ENCODE measurements around the gene EAPP.
"Not testable (repeated sequence)": the region's sequence is repeated elsewhere in the genome, so short reads cannot be mapped to it uniquely, and the experiment has no call there.

The EAPP gene, protein sequence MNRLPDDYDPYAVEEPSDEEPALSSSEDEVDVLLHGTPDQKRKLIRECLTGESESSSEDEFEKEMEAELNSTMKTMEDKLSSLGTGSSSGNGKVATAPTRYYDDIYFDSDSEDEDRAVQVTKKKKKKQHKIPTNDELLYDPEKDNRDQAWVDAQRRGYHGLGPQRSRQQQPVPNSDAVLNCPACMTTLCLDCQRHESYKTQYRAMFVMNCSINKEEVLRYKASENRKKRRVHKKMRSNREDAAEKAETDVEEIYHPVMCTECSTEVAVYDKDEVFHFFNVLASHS

DNA sequence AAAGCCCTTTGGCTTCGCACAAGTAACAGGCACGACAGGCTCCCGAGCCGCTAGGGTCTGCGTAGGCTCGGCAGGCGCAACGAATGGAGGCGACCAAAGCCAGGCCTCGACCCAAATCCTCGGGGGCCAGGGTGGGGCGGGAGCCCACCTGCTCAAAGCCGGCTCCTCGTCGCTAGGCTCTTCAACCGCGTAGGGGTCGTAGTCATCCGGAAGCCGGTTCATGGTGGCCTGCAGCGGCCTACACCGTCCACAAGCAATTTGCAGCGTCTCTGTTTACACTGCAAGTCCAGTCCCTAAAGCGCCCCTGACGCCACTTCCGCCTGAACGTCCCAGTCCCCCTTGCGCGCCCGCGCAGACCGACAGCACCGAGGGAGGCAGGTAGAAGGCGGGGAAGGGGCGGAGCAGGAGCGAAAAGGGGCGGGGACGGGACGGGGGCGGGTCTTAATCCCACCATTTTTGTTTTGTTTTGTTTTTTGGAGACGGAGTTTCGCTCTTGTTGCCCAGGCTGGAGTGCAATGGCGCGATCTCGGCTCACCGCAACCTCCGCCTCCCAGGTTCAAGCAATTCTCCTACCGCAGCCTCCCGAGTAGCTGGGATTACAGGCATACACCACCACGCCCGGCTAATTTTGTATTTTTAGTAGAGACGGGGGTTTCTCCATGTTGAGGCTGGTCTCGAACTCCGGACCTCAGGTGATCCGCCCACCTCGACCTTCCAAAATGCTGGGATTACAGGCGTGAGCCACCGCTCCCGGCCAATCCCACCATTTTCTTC lies at the start of gene EAPP:
TSS of gene EAPP (minus strand) at position 295 of the 774 bp plus-strand sequence. CDS start at position 222, 73 bp downstream.
- FAIRE-seq (peak; percentile 46), DNase-seq (ENCODE audit: insufficient read length, low spot score) (peak; percentile 97)

DNA sequence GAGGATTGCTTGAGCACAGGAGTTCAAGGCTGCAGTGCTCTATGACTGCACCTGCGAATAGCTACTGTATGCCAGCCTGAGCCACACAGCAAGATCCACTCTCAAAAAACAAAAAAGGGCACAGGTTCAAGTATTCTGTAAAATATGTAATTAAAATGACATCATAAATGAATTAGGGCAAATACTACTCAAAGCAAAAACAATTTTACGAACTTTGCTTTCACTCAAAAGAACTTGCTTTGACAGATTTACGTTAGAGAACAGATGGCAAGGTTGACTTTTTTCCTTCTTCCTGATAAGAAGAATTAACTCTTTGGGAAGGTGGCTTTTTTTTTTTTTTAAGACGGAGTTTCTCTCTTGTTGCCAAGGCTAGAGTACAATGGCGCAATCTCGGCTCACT lies 44.0 kb upstream of the EAPP start:
- DNase-seq (ENCODE audit: insufficient read length, low spot score) (no peak), FAIRE-seq (no peak)

DNA sequence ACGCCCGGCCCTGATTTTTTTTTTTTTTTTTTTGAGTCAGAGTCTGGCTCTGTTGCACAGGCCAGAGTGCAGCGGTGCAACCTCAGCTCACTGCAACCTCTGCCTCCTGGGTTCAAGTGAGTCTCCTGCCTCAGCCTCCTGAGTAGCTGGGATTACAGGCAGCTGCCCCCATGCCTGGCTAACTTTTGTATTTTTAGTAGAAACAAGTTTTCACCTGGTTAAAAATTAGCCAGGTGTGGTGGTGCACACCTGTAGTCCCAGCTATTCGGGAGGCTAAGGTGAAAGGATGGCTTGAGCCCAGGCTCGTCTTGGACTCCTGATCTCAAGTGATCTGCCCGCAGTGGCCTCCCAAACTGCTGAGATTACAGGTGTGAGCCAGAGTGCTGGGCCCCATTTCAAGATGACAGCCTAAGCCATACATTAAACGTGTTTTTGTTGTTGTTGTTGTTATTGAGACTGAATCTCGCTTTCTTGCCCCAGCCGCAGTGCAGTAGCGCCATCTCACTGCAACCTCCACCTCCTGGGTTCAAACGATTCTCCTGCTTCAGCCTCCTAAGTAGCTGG lies 42.7 kb upstream of the EAPP start:
- FAIRE-seq (no peak), DNase-seq (ENCODE audit: insufficient read length, low spot score) (no peak)

DNA sequence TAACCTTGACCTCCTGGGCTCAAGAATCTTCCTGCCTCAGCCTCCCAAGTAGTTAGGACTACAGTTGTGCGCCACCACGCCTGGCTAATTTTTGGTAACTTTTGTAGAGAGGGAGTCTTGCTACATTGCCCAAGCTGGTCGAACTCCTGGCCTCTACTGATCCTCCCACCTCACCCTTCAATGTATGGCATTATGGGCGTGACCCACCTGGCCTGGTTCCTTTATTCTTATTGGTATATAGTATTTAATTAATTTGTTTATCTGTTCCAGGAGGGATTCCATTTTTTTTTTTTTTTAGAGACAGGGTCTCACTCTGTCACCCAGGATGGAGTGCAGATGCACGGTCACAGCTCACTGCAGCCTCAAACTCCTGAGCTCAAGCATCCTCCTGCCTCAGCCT lies 40.9 kb upstream of the EAPP start:
- no peak for DNase-seq (ENCODE audit: insufficient read length, low spot score)
- FAIRE-seq = no peak

DNA sequence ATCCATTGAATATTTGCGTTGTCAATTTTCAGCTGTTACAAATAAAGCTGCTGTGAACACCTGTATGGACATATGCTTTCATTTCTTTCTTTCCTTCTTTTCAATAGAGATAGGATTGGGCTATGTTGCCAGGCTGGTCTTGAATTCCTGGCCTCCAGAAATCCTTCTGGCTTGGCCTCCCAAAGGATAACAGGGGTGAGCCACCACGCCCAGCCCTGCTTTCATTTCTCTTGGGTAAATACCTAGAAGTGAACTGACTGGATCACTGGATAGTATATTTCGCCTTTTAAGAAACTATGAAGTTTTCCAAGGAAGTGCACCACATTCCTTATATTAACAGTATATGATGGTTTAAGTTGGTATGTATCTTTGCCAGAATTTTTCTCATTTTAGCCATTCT lies 32.3 kb upstream of the EAPP start:
- no peak for FAIRE-seq
- no peak for DNase-seq (ENCODE audit: insufficient read length, low spot score)

DNA sequence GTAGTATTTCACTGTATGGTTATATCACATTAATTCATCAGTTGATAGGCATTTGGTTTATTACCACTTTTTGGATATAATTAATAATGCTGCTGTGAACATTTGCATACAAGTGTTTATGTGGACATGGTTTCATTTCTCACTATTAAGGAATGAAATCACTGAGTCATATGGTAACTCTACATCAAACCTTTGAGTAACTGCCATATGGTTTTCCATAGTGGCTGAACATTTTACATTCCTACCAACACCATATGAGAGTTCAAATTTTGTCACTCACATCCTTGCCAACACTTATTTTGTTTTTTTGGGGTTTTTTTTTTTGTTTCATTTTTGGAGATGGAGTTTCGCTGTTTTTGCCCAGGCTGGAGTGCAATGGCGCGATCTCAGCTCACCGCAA lies 30.2 kb upstream of the EAPP start:
- DNase-seq (ENCODE audit: insufficient read length, low spot score) (no peak), FAIRE-seq (no peak)

DNA sequence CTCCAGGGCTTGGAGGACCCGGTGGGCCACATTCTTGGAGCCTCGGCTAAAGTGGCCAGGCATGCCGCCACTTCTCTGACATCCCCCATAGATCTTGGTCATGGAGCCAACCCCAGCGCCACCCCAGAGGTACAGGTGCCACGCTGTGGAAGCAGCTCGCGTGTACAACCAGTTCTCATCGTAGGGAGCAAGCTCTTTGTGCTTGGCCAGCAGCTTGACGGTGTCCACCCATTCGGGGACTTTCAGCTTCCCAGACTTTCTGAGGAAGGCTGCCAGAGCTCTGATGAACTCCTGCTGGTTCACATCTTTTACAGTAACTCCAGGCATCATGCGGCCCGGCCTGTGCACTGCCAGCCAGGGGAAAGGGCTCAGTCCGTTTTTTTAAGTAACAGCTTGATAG lies 29.3 kb upstream of the EAPP start:
- DNase-seq (ENCODE audit: insufficient read length, low spot score) (no peak), FAIRE-seq (no peak)

DNA sequence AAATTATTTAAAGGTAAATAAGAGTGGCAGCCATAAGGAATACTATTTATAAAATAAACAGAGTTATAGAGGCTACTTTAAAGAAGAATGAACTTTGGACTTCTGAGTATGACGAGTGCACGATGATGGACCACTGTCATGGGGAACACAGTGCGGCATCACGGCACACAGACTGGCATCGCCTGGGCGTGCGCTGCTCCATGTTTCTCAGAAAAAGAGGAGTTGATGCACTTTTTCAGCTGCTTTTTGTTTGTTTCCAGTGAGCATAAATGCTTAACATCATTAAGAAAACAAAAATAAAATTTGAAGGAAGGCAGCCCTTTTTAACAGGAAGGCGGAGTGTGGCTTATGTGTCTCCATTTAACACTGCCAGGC lies 23.3 kb upstream of the EAPP start:
- FAIRE-seq = no peak

DNA sequence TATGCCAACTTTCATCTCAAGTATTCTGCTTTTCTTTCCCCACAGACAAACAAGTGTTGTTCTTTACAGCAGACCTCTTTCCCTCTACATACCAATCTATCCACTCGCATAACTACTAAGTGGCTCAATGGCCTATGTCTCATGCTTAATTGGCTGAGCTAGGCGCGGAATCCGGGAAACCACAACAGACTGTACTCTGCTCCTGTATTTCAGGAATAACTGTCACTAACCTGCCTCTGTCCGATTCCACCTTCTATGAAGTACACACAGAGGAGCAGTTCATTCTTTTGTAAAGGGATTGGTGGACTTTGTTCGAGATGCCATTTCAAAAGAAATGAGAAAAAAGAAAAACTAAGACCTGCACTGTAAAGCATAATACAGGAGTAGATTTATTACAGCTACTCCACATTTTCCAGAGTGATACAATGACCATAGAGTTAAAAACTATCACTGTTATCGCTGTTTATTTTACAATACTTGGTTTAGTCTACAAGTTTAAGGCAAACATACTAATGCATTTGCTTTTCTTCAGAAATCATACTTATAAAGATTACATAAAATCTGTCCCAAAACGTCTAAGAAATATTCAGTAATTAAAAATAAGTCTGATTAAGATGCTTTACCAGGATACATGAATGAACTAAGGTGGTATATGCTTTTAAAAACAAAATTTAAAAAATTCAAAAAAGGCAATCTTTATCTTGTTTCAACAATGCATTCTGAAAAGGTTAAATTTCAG lies 22.7 kb upstream of the EAPP start:
- not testable (repeated sequence) for FAIRE-seq; DNase-seq (ENCODE audit: insufficient read length, low spot score)

More for the DNA sequence above, 23.3 kb upstream of the EAPP start:
- no peak for DNase-seq (ENCODE audit: insufficient read length, low spot score)

DNA sequence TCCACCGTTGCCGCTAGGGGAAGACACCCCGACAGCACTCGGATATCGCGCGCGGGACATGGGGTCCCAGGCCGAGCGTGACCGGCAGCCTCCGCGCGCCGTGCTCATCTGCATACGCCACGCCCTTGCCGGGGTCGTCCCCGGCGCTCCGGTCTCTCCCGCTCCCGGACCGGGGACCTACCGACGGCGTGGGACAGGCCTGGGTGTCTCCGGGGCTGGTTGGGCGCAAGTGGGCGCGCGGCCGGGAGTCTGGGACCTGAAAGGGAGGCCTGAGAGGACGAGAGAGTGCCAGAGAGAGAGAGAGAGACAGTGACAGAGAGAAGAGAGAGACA lies 17.0 kb upstream of the EAPP start:
- FAIRE-seq; DNase-seq (ENCODE audit: insufficient read length, low spot score): not testable (repeated sequence)

DNA sequence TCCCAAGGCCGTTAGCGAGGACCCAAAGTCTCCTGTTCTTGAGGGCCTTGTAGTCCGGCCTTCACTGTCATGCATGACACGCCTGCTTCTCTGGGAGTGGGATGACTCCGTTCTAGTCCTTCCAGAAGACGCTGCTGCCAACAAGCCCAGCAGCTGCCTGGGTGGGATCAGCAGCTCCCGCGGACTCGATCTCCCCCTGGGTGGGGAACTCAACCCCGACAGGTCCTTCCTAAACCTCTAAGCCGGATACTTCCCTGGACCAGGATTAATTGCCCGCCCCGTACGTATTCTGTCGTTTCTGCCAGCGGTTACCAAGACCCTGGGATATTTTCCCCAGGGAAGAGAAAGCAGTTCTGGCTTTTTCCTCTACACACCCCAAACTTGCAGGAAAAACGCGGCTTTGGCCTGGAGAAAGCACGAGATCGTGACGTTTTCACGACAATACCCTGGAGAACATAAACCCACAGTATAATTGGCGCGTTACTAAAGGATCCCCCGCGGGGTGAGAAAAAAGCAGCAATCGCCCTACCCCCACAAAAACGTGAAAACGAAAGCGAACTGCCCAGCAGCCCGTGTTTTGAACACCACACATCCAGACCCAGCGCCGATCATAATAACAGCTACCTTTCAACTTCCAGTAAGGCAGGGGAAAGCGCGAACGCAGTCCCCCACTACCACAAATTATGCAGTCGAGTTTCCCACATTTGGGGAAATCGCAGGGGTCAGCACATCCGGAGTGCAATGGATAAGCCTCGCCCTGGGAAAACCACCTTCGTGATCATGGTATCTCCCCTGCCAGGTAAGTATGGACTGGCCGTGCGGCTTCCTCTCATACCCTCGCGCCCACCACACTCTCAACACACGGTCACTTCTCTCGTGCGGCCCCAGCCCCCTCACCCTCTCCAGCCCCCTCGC lies 16.3 kb upstream of the EAPP start:
- not testable (repeated sequence) for DNase-seq (ENCODE audit: insufficient read length, low spot score); FAIRE-seq

DNA sequence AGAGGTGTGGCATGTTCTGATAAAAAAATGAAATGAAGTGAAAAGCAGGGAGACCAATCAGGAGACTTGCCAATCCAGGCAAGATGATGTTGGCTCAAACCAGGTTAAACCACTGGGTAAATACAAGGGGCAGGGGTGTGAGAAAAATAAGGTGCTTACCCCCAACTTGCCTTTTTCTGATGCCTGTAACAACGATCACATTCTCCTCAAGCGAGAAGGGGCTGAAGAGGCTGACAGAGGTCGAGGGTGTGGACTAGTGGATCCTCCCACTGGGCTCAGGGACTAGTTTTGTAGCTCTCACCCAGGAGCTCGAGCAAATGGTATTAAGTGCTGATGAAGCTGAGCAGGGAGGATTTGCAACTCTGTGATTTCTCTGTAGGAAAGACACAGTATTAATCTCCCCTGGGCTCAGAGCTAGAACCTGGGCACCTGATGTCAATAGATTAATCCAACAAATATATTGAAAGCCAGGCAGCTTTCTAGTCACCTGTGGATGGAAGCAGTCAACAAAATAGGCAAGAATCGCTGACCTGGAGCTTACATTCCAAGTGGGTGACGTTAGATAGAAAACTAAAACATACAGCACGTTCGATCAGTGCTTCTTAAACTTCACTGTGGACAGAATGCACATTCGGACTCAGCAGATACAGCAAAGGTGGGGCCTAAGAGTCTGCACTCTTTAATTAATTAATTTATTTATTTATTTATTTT lies 15.2 kb upstream of the EAPP start:
- FAIRE-seq (no peak), DNase-seq (ENCODE audit: insufficient read length, low spot score) (no peak)

DNA sequence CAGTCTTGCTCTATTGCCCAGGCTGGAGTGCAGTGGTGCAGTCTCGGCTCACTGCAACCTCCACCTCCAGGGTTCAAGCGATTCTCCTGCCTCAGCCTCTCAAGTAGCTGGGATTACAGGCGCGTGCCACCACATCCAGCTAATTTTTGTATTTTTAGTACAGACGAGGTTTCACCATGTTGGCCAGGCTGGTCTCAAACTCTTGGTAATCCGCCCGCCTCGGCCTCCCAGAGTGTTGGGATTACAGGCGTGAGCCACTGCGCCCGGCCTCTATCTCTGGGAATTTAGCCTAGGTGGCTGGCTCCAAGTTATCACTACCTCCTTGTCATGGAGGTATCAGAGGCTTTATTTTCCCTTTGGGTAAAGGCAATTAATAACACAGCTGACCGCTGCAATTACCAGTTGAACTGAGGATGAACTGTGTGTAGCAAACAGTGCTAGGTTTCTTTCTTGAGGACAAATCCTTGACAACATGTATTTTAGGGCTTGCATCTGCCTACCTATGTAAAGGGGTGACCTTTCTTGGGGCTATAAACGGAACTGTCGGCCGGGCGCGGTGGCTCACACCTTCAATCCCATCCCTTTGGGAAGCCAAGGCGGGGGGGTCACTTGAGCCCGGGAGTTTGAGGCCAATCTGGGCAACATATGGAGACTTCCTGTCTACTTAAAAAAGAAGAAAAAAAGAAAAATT lies 9.9 kb upstream of the EAPP start:
- DNase-seq (ENCODE audit: insufficient read length, low spot score); FAIRE-seq: not testable (repeated sequence)

DNA sequence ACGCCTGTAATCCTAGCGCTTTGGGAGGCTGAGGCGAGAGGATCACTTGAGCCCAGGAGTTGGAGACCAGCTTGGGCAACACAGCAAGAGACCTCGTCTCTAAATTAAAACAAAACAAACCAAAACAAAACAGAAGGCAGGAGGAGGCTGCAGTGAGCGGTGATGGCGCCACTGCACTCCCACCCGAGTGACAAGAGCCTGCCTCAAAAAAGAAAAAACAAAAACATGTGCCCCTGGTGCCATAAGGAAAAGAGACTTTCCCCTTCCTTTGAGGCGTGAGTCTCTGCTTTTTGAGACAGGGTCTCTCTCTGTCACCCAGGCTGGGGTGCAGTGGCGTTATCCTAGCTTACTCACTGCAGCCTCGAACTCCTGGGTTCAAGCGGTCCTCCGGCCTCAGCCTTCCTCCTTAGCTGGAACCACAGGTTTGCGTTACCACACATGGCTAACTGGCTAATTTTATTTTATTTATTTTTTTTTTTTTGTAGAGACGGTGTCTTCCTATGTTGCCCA lies 9.0 kb upstream of the EAPP start:
- no peak for FAIRE-seq
- no peak for DNase-seq (ENCODE audit: insufficient read length, low spot score)

DNA sequence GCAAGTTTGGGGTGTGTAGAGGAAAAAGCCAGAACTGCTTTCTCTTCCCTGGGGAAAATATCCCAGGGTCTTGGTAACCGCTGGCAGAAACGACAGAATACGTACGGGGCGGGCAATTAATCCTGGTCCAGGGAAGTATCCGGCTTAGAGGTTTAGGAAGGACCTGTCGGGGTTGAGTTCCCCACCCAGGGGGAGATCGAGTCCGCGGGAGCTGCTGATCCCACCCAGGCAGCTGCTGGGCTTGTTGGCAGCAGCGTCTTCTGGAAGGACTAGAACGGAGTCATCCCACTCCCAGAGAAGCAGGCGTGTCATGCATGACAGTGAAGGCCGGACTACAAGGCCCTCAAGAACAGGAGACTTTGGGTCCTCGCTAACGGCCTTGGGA lies 7.6 kb upstream of the EAPP start:
- not testable (repeated sequence) for DNase-seq (ENCODE audit: insufficient read length, low spot score); FAIRE-seq

DNA sequence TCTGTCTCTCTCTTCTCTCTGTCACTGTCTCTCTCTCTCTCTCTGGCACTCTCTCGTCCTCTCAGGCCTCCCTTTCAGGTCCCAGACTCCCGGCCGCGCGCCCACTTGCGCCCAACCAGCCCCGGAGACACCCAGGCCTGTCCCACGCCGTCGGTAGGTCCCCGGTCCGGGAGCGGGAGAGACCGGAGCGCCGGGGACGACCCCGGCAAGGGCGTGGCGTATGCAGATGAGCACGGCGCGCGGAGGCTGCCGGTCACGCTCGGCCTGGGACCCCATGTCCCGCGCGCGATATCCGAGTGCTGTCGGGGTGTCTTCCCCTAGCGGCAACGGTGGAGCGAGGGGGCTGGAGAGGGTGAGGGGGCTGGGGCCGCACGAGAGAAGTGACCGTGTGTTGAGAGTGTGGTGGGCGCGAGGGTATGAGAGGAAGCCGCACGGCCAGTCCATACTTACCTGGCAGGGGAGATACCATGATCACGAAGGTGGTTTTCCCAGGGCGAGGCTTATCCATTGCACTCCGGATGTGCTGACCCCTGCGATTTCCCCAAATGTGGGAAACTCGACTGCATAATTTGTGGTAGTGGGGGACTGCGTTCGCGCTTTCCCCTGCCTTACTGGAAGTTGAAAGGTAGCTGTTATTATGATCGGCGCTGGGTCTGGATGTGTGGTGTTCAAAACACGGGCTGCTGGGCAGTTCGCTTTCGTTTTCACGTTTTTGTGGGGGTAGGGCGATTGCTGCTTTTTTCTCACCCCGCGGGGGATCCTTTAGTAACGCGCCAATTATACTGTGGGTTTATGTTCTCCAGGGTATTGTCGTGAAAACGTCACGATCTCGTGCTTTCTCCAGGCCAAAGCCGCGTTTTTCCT lies 7.0 kb upstream of the EAPP start:
- peak; percentile 57 for FAIRE-seq
- DNase-seq (ENCODE audit: insufficient read length, low spot score) = not testable (repeated sequence)

DNA sequence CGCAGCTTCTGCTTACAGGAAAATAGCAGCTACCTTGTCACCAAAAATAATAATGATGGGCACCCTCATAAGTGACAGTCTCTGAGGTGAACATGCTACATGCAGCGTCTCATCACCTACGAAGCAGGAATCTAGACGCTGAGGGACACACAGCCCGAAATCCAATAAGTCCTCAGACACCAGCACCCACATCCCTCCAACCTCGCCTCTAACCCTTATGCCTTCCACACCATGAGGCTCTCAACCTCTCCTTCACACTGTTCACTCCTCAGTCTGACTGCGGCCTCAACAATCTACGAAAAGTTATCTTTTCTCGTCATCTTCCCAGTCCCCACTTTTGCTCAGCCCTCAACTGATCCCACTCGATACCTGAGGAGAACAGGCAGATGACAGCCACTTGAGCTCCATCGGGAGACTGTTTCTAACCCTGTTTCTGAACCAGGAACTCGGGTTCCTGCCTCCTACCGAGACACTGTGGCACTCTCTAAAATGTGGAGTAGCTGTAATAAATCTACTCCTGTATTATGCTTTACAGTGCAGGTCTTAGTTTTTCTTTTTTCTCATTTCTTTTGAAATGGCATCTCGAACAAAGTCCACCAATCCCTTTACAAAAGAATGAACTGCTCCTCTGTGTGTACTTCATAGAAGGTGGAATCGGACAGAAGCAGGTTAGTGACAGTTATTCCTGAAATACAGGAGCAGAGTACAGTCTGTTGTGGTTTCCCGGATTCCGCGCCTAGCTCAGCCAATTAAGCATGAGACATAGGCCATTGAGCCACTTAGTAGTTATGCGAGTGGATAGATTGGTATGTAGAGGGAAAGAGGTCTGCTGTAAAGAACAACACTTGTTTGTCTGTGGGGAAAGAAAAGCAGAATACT lies 919 bp upstream of the EAPP start:
- not testable (repeated sequence) for FAIRE-seq; DNase-seq (ENCODE audit: insufficient read length, low spot score)

Data from HTR-8/SVneo (cell line).